Measurements from ENCODE around the gene TRANK1.
"Not testable (repeated sequence)": the region's sequence is repeated elsewhere in the genome, so short reads cannot be mapped to it uniquely, and the experiment has no call there.

The TRANK1 gene

DNA sequence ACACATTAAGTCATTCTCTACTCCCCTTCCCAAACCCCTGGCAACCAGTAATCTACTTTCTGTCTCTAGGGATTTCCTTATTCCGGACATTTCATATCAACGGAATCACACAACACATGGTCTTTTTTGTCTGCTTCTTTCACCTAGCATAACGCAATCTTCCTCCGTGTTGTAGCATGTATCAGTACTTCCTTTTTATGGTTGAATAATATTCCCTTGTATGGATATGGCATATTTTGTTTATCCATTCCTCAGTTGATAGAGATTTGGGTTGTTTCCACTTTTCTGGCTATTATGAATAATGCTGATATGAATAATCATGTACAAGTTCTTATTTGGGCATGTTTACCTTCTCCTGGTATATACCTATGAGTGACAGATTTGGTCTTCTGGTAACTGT, 63.1 kb downstream of the TRANK1 start:
- DNase-seq, result no peak

GRCh38 chr3:36879842-36880241, 65.0 kb downstream of the TRANK1 start:
- DNase-seq, result not testable (repeated sequence)

DNA sequence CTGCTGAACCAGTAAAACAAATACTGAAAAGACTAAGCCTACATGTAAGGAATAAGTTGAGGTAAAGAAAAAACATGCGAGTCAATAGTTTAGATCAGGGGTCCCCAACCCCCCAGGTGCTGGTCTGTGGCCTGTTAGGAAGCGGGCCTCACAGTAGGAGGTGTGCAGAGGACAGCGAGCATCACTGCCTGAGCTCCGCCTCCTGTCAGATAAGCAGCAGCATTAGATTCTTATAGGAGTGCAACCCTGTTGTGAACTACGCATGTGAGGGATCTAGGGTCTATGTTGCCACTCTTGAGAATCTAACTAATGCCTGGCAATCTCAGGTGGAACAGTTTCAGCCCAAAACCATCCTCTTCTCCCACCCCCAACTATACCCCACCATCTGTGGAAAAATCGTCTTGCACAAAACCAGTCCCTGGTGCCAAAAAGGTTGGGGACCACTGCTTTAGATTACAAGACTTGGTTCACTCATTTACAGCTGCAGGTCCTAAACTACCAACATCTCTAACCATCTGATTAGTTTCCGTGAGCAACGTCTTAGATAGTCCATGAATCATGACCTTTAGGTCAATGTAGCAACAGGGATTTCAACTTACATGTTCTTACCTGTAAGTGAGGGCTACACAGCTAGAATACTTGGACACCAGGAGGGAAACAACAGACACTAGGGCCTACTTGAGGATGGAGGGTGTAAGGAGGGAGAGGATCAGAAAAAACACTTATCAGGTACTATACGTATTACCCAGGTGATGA, 66.7 kb downstream of the TRANK1 start:
- no peak for DNase-seq

DNA sequence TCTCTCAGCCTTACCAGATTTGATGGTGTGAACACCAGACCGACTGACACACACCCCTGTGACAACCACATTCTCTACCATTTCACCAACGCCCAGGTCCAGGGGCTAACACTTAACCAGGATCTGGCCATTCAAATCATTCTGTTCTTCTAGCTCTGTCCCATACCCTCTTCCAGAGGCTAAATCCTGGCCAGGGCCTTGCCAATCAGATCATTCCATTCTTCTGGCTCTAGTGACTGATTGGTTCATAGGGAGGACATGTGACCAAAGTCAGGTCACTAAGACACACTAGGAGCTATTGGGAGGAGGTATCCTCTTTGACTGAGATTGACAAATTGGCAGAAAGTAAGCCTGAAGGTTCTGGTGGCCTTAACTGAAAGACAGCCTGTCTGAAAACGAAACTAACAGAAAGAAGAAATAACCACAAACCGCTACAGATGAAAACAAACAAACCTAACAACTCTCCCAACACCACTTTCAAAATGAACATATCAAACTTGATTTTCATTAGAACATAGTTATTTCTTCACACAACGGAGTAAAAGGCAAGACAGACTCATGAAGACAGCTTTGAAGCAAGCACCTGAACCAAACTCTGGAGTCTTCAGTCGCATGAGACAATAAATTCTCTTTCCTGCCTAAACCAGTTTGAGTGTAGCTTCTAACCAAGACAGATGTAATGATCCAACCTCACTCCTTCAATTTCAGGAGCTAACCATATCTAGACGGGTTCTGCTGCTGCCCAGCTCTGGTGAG, 68.5 kb downstream of the TRANK1 start:
- no peak for DNase-seq

GRCh38 chr3:36875397-36875796, 69.5 kb downstream of the TRANK1 start:
- no peak for DNase-seq

DNA sequence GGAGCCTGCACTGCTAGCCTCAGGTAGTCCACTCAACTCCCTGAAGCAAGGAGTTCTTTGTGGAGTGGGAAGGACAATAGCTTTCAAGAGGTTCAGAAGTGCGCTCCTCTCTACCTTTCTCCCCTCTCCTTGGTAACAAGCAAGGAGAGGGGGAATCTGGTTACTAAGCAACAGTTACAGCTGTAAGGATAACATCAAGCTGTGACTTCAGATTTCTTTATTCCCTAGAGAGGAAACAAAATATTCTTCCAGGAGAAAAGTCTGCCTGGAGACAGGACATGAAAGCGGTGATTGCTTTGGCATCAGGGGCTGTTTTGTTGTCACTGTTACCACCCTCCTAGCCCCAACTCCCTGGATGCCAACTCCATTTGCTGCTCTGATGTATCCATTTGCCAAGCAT, 70.4 kb downstream of the TRANK1 start:
- no peak for DNase-seq

GRCh38 chr3:36871379-36872126, 73.3 kb downstream of the TRANK1 start:
- DNase-seq, result no peak

DNA sequence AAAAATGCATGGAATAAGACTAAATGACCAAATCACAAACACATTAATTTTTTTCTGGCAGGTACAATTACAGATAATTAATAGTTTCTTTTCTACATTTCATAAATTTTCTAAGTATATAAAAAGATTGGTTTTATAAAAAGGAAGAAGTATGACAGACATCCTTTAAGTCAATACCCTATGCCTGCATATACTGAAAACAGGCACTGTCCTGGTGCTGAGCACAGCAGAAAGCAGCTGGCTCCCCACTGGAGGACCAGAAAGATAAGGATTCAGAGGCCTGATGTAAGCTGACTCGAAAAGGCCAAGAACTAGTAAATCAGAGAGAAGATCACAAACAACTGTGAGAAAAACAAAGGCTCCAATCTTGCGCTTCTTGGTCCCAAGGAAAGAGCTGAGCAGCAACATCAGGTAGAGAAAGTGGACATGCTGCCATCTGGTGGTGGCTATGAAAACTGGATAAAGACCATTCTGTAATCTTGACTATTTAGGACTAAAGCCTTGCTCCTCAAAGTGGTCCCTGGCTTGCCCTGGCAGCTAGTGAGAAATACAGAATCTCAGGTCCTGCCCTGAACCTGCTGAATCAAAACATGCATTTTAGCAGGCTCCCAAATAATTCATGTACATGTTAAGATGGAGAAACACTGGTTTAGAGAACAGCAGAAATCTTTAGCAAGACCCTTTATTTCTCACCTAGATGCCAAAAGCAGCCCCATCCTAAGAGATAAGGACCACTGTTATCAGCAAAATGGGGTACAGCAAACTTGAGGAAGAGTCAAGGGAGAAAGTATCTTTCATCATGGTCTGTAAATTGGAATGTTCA, 76.0 kb downstream of the TRANK1 start:
- peak; percentile 35 to 53 for DNase-seq

- DNase-seq, result no peak
These were observed 77.0 kb downstream of the TRANK1 start for GRCh38 chr3:36867810-36868209.

DNA sequence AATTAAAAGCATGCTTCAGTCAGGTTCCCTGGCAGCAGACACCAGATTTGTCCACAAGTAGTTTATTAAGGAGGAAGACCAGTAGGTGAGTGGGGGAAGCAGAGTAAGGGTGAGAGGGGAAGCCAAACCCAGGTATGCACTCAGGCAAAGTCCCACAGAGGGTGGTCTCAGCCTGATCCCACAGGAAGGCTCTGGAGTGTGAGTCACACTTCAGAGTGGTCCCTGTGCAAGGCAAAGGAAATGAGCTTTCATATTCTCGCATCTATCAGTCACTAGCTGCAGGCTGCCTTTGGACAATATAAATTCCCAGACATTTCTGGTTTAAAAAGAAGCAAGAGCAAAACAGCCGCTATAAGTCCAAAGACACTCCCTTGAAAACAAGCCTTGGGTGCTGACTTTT, 78.5 kb downstream of the TRANK1 start:
- DNase-seq, result no peak

DNA sequence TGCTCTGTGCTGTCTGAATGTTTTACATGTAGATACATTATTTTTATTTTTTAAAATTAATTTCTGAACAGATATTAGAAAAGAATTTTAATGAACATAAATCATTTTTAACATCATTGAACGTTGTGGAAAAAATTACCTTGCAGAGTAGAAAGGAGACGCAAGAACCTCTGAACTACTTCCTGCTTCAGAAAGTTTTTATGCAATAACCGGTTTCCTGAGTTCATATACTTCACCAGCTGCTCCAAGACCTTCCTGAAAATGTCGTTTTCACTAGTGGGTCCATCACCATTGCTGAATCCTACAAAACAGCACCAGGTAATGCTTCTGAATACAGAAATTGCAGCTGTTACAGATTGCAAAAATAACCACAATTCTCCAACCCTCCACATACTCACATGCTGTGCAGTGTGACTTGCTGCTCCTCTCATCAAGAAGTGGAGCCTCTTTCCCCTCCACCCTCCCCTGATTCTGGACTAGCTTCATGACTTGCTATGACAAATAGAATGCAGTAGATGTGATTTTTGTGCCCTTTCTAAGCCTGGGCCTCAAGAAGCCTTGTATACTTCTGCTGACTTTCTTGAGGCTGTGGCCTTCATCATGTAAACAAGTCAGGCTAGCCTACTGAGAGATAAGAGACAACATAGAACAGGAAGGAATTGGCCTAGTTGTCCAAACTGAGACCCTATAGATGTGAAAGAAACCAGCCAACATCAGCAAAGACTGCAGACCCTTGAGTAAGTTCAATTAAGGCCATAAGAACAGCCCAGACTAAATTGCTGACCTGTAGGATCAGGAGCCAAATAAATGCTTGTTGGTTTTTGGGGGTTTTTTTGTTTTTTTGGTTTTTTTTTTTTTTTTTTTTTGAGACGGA, 80.4 kb downstream of the TRANK1 start:
- DNase-seq, result no peak

DNA sequence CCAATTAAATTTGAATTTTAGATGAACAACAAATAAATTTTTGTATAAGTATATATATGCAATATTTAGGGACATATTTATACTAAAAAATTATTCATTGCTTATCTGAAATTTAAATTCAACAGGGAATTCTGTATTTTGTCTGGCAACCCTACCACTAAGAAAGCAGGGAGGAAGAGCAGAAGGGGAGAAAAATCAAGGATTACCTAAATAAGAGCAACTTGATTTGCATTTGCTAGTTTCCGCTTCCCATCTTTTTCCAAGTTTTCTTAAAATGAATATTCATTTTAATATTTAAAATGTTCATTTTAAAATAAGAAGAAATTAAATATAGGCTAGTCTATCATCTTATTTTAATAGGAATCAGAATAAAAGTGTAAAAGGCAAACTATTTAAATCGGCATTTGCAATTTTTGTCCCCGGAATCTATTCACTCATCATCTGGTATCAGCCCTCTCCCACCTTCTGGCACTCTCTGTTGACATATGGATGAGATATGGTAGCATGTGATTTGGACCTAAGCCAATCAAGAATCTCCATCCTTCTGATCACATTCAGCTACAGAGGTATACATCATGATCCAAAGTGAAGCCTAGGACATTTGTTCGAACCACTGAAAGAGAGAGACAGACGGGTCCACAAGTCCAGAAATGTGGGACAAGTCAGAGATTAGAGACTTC, 82.6 kb downstream of the TRANK1 start:
- DNase-seq, result no peak

- no peak for DNase-seq
These were observed 85.4 kb downstream of the TRANK1 start for GRCh38 chr3:36859494-36859893.

GRCh38 chr3:36852071-36852470, 92.8 kb downstream of the TRANK1 start:
- no peak for DNase-seq

- DNase-seq, result no peak
These were observed 94.1 kb downstream of the TRANK1 start for GRCh38 chr3:36850743-36851142.

GRCh38 chr3:36846406-36846805, 98.4 kb downstream of the TRANK1 start:
- DNase-seq, result no peak

- peak in 1 of 2 experiments; percentile 41 for DNase-seq
These were observed 101.5 kb downstream of the TRANK1 start for GRCh38 chr3:36843065-36844051.

DNA sequence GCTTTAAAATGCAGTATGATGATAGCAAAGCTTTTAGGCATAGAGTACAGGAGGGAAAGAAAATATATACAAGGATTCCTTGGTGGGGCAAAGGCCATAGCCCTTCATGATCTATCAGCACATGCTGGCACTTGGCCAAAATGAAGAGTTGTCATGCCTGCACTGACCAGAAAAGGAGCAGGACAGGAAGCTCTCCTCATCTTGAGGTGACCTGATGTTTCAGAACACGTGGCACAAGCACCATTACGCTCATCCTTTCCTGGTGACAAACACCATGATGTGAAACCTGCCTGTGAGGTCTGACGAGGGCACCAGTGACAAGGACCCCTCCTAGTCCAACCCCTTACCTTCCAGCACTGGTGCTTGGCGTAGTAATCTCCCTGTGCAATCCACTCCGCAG, 102.6 kb downstream of the TRANK1 start:
- no peak for DNase-seq

DNA sequence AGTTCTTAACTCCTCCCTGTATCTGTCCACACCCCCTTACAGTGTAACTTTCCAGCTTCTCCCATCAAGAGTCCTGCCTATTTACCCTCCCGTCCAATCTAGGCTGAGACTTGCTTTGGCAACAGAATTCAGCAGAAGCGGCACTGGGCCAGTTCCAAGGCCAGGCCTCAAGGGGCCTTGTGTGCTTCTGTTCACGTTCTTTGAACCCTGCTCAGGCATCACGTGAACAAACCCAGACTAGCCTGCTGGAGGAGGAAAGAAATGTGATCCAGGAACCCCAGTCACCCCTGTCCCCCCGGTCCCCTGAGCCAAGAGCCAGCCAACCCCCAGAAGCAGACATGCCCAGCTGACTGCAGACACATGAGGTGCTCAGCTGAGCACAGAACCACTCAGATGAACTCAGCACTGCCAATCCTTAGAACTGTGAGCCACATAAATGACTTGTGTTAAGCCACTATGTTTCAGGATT, 104.4 kb downstream of the TRANK1 start:
- no peak for DNase-seq

GRCh38 chr3:36837089-36837488, 107.8 kb downstream of the TRANK1 start:
- no peak for DNase-seq
